DMS 273 (cell line): ENCODE measurements around the gene DSCAML1.
A peak's percentile ranks its signal among the peaks of the same experiment; 100 is the strongest.

Experiments used
- DNase-seq: peaks from one replicate; lab custom pipeline; 2025; ENCODE audit not compliant: unreplicated experiment; lab: John Stamatoyannopoulos, UW

Gene DSCAML1

GRCh38 chr11:117560780-117561530 is 236.1 kb downstream of the DSCAML1 start:
- DNase-seq: peak; percentile 2

- no peak for DNase-seq
Measured at GRCh38 chr11:117559698-117560097, 237.3 kb downstream of the DSCAML1 start.

DNA sequence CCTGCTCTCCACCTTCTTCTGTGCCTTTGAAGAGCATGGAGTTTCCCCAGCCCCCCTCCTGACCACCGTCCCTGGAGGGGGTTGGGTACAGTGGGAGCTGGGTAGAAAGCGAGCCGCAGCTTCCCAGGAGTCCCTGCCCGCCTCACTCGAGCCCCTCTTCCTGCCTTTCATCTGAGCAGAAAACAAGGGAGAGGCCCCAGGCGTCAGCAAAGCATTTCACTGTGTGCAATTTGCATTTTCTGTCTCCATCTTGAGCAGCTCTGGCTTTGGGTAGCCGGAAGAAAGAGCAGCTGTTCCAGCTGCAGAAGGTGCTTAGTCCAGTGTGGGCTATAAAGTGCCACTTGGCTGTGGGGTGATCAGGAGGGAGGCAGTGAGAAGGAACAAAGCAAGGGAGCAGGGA is 239.7 kb downstream of the DSCAML1 start:
- DNase-seq: no peak

GRCh38 chr11:117554601-117555333 is 242.2 kb downstream of the DSCAML1 start:
- no peak for DNase-seq

GRCh38 chr11:117552626-117553025 is 244.4 kb downstream of the DSCAML1 start:
- DNase-seq: no peak

DNA sequence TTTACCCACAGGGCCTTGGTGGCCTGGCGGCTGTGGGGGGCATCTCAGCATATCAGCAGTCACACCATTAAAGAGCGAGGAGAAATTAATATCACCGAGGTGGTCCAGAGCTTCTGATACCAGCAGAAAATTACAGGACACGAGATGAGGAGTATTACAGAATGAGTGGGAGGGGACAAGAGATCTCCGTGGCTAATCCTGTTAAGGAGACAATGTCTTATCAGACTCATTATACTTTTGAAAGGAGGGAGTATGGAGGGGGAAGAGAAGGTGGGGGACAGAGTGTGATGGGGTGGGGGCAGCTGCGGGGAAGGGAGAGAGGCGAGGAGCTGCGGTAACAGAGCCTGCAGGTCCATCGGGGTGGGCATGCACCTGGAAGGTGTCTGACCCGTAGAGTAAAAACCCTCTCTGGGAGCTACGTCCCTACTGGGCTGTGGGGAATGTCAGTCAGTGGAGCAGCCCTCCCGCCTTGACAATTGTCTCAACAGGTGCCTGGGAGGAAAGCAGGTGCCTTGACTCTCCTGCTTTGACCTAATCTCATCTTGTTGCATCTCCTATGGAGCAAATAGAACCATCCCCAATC is 245.2 kb downstream of the DSCAML1 start:
- DNase-seq: no peak

- no peak for DNase-seq
Measured at GRCh38 chr11:117550466-117550865, 246.6 kb downstream of the DSCAML1 start.

DNA sequence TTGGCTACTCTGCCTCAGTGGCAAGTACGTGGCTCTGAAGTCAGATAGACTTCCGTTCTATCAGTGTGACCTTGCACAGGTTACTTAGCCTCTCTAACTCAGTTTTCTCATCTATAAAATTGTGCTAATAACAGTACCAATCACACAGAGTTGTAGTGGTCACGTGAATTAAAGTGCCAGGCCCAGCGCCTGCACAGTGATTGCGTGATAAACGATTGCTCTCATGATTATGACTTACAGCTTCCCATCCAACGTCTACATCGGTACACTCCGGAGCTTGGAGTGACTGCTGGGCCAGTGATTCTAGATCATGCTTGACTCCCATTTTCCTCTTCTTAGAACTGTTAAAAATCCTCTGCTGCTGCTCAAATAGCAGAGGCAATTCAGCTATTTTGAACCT is 247.6 kb downstream of the DSCAML1 start:
- DNase-seq: no peak

DNA sequence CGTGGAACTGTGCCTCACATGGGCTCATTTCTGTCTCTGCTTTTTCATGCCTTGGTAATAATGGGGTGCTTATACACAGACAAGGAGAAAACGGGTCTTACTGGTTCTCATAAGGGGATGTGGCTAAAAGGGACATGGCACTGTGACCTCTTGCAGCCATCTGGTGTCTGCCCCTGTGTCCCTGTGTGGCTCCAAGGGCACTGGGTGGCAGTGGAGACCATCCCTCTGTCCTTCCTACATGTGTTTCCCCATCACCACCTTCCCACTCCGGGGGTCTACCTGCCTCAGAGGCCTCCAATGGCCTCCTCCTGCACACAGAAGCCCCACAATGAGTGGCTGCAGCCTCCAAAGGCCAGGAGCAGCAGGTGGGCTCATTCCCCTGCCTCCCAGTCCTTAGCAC is 248.1 kb downstream of the DSCAML1 start:
- DNase-seq: no peak

- DNase-seq: peak; percentile 18
Measured at GRCh38 chr11:117547946-117548345, 249.1 kb downstream of the DSCAML1 start.

- no peak for DNase-seq
Measured at GRCh38 chr11:117547195-117547850, 249.7 kb downstream of the DSCAML1 start.

GRCh38 chr11:117546431-117547194 is 250.4 kb downstream of the DSCAML1 start:
- DNase-seq: no peak

DNA sequence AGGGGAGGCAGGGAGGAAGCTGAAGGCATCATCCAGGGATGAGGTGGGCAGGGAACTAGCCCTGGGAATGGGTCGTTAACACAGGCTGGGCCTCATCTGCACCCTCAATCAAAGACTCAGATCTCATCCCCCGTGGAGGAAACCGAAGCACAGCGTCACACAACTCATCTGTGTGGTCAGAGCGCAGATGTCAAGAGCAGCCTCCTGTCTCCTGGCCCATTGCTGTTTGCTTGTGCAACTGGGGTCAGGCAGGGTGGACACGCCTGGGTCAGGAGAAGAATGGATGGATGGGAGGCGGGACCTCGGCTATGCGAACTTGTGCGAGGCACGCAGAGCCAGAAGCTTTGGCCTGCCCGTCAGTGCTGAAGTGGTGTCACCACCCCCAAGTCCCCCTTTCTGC is 251.3 kb downstream of the DSCAML1 start:
- no peak for DNase-seq

DNA sequence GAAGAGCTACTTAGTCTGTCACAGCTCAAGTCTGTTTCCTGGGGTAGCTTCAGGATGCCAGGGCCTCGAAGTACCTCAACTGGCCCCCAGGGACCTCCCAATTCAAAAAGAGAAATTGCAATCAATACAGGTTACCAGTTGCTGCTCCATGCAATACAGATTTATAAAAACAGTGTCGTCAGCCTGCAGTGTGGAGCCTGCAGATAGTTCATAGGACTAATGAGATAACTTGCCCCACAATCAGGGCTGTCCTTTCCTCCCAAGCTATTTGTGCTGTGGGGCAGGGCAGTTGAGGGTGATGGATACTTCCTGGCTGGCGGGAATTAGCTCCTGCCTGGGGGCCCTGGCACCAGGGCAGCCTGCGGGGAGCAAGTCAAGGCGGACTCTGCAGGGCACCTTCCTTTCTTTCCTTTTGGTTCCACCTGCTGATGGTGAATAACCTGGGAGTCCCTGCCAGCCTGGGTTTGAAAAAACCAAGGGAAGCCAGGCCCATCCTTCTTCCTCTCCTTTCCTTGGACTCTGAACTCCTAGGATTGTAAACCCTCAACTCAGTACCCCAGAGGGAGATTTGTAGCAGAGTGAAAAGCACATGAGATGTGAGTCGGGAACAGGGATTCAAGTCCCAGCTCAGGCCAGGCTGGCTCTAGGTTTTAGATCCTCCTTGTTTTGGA is 252.8 kb downstream of the DSCAML1 start:
- no peak for DNase-seq

DNA sequence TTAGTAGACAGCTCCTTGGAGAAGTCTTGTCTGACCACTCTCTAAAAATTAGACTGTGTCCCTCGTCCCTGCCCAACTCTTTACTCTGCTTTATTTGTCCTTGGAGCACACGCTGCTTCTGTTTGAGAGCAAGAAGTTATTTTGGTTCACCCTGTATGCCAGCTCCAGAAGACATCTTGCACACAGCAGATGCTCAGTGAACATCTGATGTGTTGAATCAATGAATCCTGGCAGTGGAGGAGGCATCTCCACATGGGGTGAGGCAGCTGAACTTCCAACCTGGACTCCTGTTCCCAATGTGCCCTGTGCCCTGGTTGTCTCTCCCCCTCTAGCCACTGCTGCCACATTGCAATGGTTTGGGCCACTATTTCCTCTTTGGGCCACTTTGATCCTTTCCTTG is 255.8 kb downstream of the DSCAML1 start:
- DNase-seq: no peak

DNA sequence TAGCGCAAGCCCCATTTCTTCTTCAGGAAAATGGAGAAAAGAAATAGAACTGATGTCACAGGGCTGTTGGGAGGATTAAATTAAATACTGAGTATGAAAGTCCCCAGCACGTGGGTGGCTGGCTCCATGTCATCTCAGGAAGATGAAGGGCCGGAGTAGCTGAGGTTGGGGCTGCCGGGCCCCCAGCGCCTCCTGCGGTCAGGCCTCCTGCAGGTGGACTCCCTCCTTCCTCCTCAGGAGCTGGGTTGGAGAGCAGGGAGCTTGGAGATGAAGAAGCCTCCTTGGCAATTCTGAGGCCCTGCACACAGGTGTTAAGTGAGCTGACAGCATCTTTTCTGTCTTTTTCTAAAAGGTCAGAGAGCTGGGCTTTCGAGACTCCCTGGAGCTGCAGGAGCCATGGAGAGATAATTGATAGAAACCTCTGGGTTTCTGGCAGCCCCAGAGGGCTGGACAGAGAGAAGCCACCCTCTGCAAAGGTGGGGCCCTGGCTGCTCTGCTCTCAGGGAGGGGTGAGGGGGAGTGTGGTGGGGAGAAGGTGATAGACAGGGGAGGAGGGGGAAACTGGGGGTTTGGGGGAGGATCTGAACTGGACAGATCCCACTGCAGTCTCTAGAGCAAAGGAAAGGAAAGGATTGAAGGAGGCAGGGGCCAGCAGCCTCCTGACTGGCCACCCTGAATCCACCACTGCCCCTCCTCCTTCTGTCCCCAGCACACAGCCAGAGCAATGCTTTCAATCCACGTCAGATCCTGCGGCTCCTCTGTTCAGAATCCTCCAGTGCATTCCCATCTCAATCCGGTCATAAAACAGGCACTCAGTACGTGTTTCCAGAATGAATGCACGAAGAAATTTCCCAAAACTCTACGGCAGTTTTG is 258.5 kb downstream of the DSCAML1 start:
- DNase-seq: no peak

DNA sequence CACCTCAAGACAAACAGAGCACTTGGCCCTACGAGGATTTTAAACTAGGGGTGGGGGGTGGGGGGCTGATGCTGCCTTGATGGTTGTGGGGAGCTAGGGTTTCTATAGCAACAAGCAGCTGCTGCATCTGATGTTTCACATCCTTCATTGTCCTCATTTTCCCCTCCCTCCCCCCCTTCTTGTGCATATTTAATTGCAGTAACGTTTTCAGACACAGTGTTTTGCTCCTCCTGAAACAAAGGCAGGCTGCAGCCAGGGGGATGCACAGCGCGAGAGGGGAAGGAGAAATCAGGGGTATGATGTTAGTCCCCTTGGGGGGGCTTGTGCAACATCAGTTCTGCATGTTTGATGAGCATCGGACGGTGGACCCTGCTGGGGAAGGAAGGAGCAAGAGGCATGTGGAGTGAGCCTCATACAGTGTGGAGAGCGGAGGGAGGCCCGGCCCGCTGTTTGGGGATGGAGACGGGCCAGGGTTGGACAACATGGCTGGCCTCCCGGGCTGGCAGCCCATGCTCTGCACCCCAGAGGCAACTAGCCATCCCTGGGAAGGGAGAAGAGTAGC is 261.1 kb downstream of the DSCAML1 start:
- DNase-seq: no peak

GRCh38 chr11:117535201-117535849 is 261.7 kb downstream of the DSCAML1 start:
- peak; percentile 40 for DNase-seq

DNA sequence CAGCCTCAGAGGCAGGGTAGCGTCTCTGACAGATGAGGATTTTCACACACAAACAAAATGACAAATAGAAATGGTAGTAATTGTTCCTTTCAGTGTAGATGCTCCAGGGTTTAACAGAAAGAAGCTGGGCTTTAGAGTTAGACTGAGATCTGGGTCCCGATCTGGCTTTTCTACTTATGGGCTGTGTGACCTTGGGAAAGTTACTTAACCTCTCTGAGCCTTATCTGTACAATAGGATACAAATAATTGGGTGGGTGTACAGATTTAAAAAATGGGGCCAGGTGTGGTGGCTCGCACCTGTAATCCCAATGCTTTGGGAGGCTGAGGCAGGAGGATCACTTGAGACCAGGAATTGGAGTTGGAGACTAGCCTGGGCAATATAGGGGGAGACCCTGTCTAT is 264.4 kb downstream of the DSCAML1 start:
- DNase-seq: no peak
